Hematopoietic multipotent progenitor cell treated with erythropoietin and hydrocortisone succinate and interleukin-3 and kit ligand, for 17 days (in vitro differentiated cells): ENCODE results near the gene GPC2.
"Not testable (repeated sequence)": the region's sequence is repeated elsewhere in the genome, so short reads cannot be mapped to it uniquely, and the experiment has no call there.

Experiments used
- DNase-seq: peaks from one replicate; pipeline ENCODE4 v3.0.0-alpha.2; 2015; ENCODE audit warnings: low spot score

Gene GPC2

GRCh38 chr7:100200693-100201092 is 23.5 kb upstream of the GPC2 start:
- no peak for DNase-seq

- no peak for DNase-seq
Measured at GRCh38 chr7:100198266-100198665, 21.1 kb upstream of the GPC2 start.

GRCh38 chr7:100195901-100196322 is 18.7 kb upstream of the GPC2 start:
- DNase-seq, result not testable (repeated sequence)

- no peak for DNase-seq
Measured at GRCh38 chr7:100195222-100195621, 18.0 kb upstream of the GPC2 start.

- no peak for DNase-seq
Measured at GRCh38 chr7:100192969-100193368, 15.8 kb upstream of the GPC2 start.

- not testable (repeated sequence) for DNase-seq
Measured at GRCh38 chr7:100192281-100192862, 15.2 kb upstream of the GPC2 start.

- no peak for DNase-seq
Measured at GRCh38 chr7:100191775-100192174, 14.6 kb upstream of the GPC2 start.

- DNase-seq, result peak; percentile 27
Measured at GRCh38 chr7:100190048-100190711, 13.0 kb upstream of the GPC2 start.

GRCh38 chr7:100189061-100189460 is 11.9 kb upstream of the GPC2 start:
- DNase-seq, result no peak

- no peak for DNase-seq
Measured at GRCh38 chr7:100185726-100186125, 8.5 kb upstream of the GPC2 start.

- not testable (repeated sequence) for DNase-seq
Measured at GRCh38 chr7:100183090-100183489, 5.9 kb upstream of the GPC2 start.

GRCh38 chr7:100182616-100183015 is 5.4 kb upstream of the GPC2 start:
- not testable (repeated sequence) for DNase-seq

GRCh38 chr7:100180084-100180483 is 2.9 kb upstream of the GPC2 start:
- not testable (repeated sequence) for DNase-seq

- no peak for DNase-seq
Measured at GRCh38 chr7:100176096-100177044, 811 bp downstream of the GPC2 start.

- no peak for DNase-seq
Measured at GRCh38 chr7:100175296-100175935, 1.8 kb downstream of the GPC2 start.

- DNase-seq, result no peak
Measured at GRCh38 chr7:100174582-100174981, 2.6 kb downstream of the GPC2 start.

GRCh38 chr7:100173806-100174495 is 3.2 kb downstream of the GPC2 start:
- DNase-seq, result no peak

GRCh38 chr7:100171840-100172239 is 5.3 kb downstream of the GPC2 start:
- no peak for DNase-seq

GRCh38 chr7:100171087-100171681 is 6.0 kb downstream of the GPC2 start:
- DNase-seq, result no peak

GRCh38 chr7:100170101-100170897 is 6.9 kb downstream of the GPC2 start:
- DNase-seq, result no peak
